Measurements from ENCODE around the gene MPV17L2.

MPV17L2 gene

GRCh38 chr19:18232540-18233223, 39.7 kb downstream of the MPV17L2 start:
- TF ChIP-seq CTCF (IDR thresholded peaks at IDR 0.05; ENCODE audit: low read length, missing control alignments) = no peak
- DNase-seq (ENCODE audit: low read depth) = no peak
- H3K4me3 ChIP-seq (replicated peaks; ENCODE audit: low read depth, low read length) = no peak overlapping the region

- no peak overlapping the region for H3K4me3 ChIP-seq (replicated peaks; ENCODE audit: low read depth, low read length)
- no peak for TF ChIP-seq CTCF (IDR thresholded peaks at IDR 0.05; ENCODE audit: low read length, missing control alignments)
- peak; percentile 54 for DNase-seq (ENCODE audit: low read depth)
These were observed 40.3 kb downstream of the MPV17L2 start for GRCh38 chr19:18233224-18233825.

- DNase-seq (ENCODE audit: low read depth) = no peak
- no peak overlapping the region for H3K4me3 ChIP-seq (replicated peaks; ENCODE audit: low read depth, low read length)
- no peak for TF ChIP-seq CTCF (IDR thresholded peaks at IDR 0.05; ENCODE audit: low read length, missing control alignments)
These were observed 41.2 kb downstream of the MPV17L2 start for GRCh38 chr19:18234194-18234593.

- no peak for TF ChIP-seq CTCF (IDR thresholded peaks at IDR 0.05; ENCODE audit: low read length, missing control alignments)
- no peak for DNase-seq (ENCODE audit: low read depth)
- H3K4me3 ChIP-seq (replicated peaks; ENCODE audit: low read depth, low read length) = no peak overlapping the region
These were observed 46.3 kb downstream of the MPV17L2 start for GRCh38 chr19:18239303-18239702.

GRCh38 chr19:18245297-18245696, 52.3 kb downstream of the MPV17L2 start:
- no peak for DNase-seq (ENCODE audit: low read depth)
- H3K4me3 ChIP-seq (replicated peaks; ENCODE audit: low read depth, low read length) = no peak overlapping the region
- no peak for TF ChIP-seq CTCF (IDR thresholded peaks at IDR 0.05; ENCODE audit: low read length, missing control alignments)
